Keratinocyte (primary cell): ENCODE results near the gene ECM2. TPM values are rescaled to one million over a fixed set of nuclear protein-coding genes. Genes with fewer than 3 reads are reported as not detected.

Source experiments
- DNase-seq: peaks from one replicate; pipeline ENCODE4 v3.0.0-alpha.2; 2011; ENCODE audit warnings: low read depth, missing footprints, low spot score
- FAIRE-seq: peaks from 2 replicates; lab custom pipeline; 2011; peaks lifted over from hg19 to GRCh38; lab: Jason Lieb, UNC
- H2AFZ ChIP-seq: 2 replicates; pipeline ENCODE4 v1.6.0; 2012; ENCODE audit warnings: low read length, control low read depth, inconsistent platforms; ENCODE audit not compliant: control insufficient read depth
- H3K27ac ChIP-seq: 2 replicates; pipeline ENCODE4 v1.5.1; 2011; ENCODE audit warnings: low read length; ENCODE audit not compliant: control insufficient read depth, insufficient read depth
- H3K27me3 ChIP-seq: 3 replicates; pipeline ENCODE4 v1.6.0; 2011; ENCODE audit warnings: low read length; ENCODE audit not compliant: control insufficient read depth, insufficient read depth; ENCODE audit errors: extremely low read depth
- H3K36me3 ChIP-seq, 2 experiments: 2 replicates in 1 of 2; 3 replicates in 1 of 2; pipeline ENCODE4 v1.5.1; 2011; ENCODE audit warnings: low read length in 2 of 2, mild to moderate bottlenecking in 1 of 2; ENCODE audit not compliant: control insufficient read depth in 2 of 2, insufficient read depth in 2 of 2; ENCODE audit errors: extremely low read depth in 1 of 2
- H3K4me1 ChIP-seq: 3 replicates; pipeline ENCODE4 v1.5.1; 2011; ENCODE audit warnings: low read length; ENCODE audit not compliant: control insufficient read depth, insufficient read depth; ENCODE audit errors: extremely low read depth
- H3K4me2 ChIP-seq: 3 replicates; pipeline ENCODE4 v1.6.0; 2011; ENCODE audit warnings: low read depth, low read length; ENCODE audit not compliant: control insufficient read depth, insufficient read depth; ENCODE audit errors: extremely low read depth
- H3K4me3 ChIP-seq, 3 experiments: fragments of 200-600 bp in 1 of 3; sonication (generic) in 1 of 3; 2 replicates in 2 of 3; 3 replicates in 1 of 3; pipeline ENCODE4 v1.5.1; 2011 to 2016; ENCODE audit warnings: low read length in 3 of 3, mild to moderate bottlenecking in 3 of 3, control low read depth in 2 of 3, inconsistent platforms in 1 of 3, low read depth in 1 of 3, mixed read lengths in 1 of 3, mixed run types in 1 of 3, moderate library complexity in 1 of 3; ENCODE audit not compliant: control insufficient read depth in 2 of 3, insufficient read depth in 2 of 3; ENCODE audit errors: extremely low read depth in 1 of 3
- H3K79me2 ChIP-seq: 2 replicates; pipeline ENCODE4 v1.6.0; 2012; ENCODE audit warnings: low read length; ENCODE audit not compliant: control insufficient read depth, insufficient read depth
- H3K9ac ChIP-seq: 3 replicates; pipeline ENCODE4 v1.6.0; 2011; ENCODE audit warnings: low read length; ENCODE audit not compliant: control insufficient read depth, insufficient read depth; ENCODE audit errors: extremely low read depth
- H3K9me1 ChIP-seq: 3 replicates; pipeline ENCODE4 v1.6.0; 2011; ENCODE audit warnings: low read length; ENCODE audit not compliant: control insufficient read depth, insufficient read depth; ENCODE audit errors: extremely low read depth
- H3K9me3 ChIP-seq: 2 replicates; pipeline ENCODE4 v1.5.1; 2012; ENCODE audit warnings: low read depth, low read length; ENCODE audit not compliant: control insufficient read depth
- H4K20me1 ChIP-seq: 3 replicates; pipeline ENCODE4 v1.6.0; 2011; ENCODE audit warnings: low read length; ENCODE audit not compliant: control insufficient read depth, insufficient read depth; ENCODE audit errors: extremely low read depth
- EZH2 ChIP-seq: IDR thresholded peaks from one replicate; pipeline ENCODE4 v1.6.1; 2012; ENCODE audit warnings: inconsistent platforms, mild to moderate bottlenecking, low read length, moderate library complexity
- dilution Hi-C: fragments of 300-500 bp; cut with MboI; formaldehyde crosslinking; loops from one replicate; pipeline ENCODE4 v1.7.0; 2020; ENCODE audit warnings: low sequenced_read_pairs; ENCODE audit not compliant: extremely low pct_ligation_motif_present
- polyA plus RNA-seq, 5 experiments: library from polyadenylated mRNA; depleted of rRNA in 3 of 5; stranded (reverse) in 3 of 5; stranded (forward) in 1 of 5; unstranded in 1 of 5; fragments of >200 nt; gene quantifications; 1 replicate in 1 of 5; 2 replicates in 3 of 5; 3 replicates in 1 of 5; pipeline versions ENCODE4 v1.2.1 to v1.2.3, GENCODE V29; 2011 to 2012; ENCODE audit warnings: missing spikeins in 2 of 5, low read depth in 1 of 5, low replicate concordance in 1 of 5
- TF ChIP-seq, protein P1 (sequence below), 3 experiments: IDR thresholded peaks in 1 of 3; conservative IDR thresholded peaks in 1 of 3; optimal IDR thresholded peaks in 1 of 3; 2 replicates in 2 of 3; 3 replicates in 1 of 3; pipeline versions ENCODE3 to v1.5.1; 2011; ENCODE audit warnings: low read length in 3 of 3, mild to moderate bottlenecking in 3 of 3, moderate library complexity in 2 of 3, control low read depth in 1 of 3, inconsistent platforms in 1 of 3; ENCODE audit not compliant: insufficient read depth in 2 of 3; ENCODE audit errors: extremely low read depth in 1 of 3

The ECM2 gene
- polyA plus RNA-seq, 1 donor (not counting 4 experiments of a cell fraction or from before 2014, with no cell fraction given): 0.75 TPM

DNA sequence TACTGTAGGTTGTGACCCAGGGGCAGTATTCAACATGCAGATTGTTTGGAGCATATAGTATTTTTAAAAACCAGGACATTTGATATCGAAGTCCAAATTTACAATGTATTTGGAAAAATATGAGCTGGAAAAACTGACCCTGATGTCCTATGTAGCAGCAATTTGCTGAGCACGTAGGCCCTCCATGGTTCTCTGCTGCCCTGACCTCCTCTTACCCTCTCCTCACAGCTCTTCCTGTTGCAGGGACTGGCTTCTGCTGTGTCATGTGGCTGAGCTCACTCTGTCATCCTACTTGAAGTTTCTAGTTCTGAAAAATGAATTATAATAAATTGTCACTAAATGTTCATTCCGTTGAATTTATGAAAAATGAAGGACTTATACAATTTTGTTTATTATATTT, 49.4 kb downstream of the ECM2 start:
- no peaks in the 10 kb centered on the region for H3K36me3 ChIP-seq
- no peaks in the 10 kb centered on the region for H4K20me1 ChIP-seq
- no peak for FAIRE-seq
- H3K4me1 ChIP-seq: peaks cover 28% of the 10 kb centered on the region
- no peak overlapping the region for H3K4me2 ChIP-seq
- no peaks in the 10 kb centered on the region for H3K27me3 ChIP-seq
- dilution Hi-C loops: no loop called here
- DNase-seq: no peak
- H3K4me3 ChIP-seq: no peak overlapping the region
- no peaks in the 10 kb centered on the region for H3K9me3 ChIP-seq
- no peaks in the 10 kb centered on the region for H3K79me2 ChIP-seq
- no peak overlapping the region for H3K9ac ChIP-seq
- H2AFZ ChIP-seq: no peak overlapping the region
- TF ChIP-seq, protein P1, sequence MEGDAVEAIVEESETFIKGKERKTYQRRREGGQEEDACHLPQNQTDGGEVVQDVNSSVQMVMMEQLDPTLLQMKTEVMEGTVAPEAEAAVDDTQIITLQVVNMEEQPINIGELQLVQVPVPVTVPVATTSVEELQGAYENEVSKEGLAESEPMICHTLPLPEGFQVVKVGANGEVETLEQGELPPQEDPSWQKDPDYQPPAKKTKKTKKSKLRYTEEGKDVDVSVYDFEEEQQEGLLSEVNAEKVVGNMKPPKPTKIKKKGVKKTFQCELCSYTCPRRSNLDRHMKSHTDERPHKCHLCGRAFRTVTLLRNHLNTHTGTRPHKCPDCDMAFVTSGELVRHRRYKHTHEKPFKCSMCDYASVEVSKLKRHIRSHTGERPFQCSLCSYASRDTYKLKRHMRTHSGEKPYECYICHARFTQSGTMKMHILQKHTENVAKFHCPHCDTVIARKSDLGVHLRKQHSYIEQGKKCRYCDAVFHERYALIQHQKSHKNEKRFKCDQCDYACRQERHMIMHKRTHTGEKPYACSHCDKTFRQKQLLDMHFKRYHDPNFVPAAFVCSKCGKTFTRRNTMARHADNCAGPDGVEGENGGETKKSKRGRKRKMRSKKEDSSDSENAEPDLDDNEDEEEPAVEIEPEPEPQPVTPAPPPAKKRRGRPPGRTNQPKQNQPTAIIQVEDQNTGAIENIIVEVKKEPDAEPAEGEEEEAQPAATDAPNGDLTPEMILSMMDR (optimal IDR thresholded peaks at IDR 0.05 in 1 of 3, IDR thresholded peaks at IDR 0.05 in 1 of 3, conservative IDR thresholded peaks at IDR 0.05 in 1 of 3; ENCODE audit: extremely low read depth in 1 of 3, insufficient read depth in 2 of 3, low read length in 3 of 3): no peak
- TF ChIP-seq EZH2: no peak
- no peak overlapping the region for H3K27ac ChIP-seq
- H3K9me1 ChIP-seq: no peaks in the 10 kb centered on the region

- no peaks in the 10 kb centered on the region for H3K27me3 ChIP-seq
- no peak overlapping the region for H3K4me2 ChIP-seq
- H3K9me3 ChIP-seq: no peaks in the 10 kb centered on the region
- no peak overlapping the region for H3K27ac ChIP-seq
- no peaks in the 10 kb centered on the region for H4K20me1 ChIP-seq
- H3K9ac ChIP-seq: no peak overlapping the region
- no peaks in the 10 kb centered on the region for H3K36me3 ChIP-seq
- H2AFZ ChIP-seq: no peak overlapping the region
- no peaks in the 10 kb centered on the region for H3K79me2 ChIP-seq
- FAIRE-seq: no peak
- dilution Hi-C loops: no loop called here
- H3K9me1 ChIP-seq: no peaks in the 10 kb centered on the region
- TF ChIP-seq, protein P1 (optimal IDR thresholded peaks at IDR 0.05 in 1 of 3, IDR thresholded peaks at IDR 0.05 in 1 of 3, conservative IDR thresholded peaks at IDR 0.05 in 1 of 3; ENCODE audit: extremely low read depth in 1 of 3, insufficient read depth in 2 of 3, low read length in 3 of 3): no peak
- TF ChIP-seq EZH2: no peak
- DNase-seq: no peak
- H3K4me3 ChIP-seq: no peak overlapping the region
- peaks cover 42% of the 10 kb centered on the region for H3K4me1 ChIP-seq
Measured at GRCh38 chr9:92484563-92484962, 51.2 kb downstream of the ECM2 start.
